MM.1S (cell line): Measurements from ENCODE around the gene PRKAG2.

Experiments used
- CTCF ChIP-seq: fragments of 300-600 bp; sonication (generic); IDR thresholded peaks from 2 replicates; pipeline ENCODE4 v1.5.1; 2016; ENCODE audit warnings: antibody characterized with exemption, low read length, mixed read lengths
- EZH2phosphoT487 ChIP-seq: fragments of 300-600 bp; sonication (generic); IDR thresholded peaks from 2 replicates; pipeline ENCODE4 v1.6.1; 2018; ENCODE audit warnings: antibody characterized with exemption, low read length

- TF ChIP-seq CTCF: no peak
- TF ChIP-seq EZH2phosphoT487: no peak
These were observed 269.4 kb downstream of the PRKAG2 start for GRCh38 chr7:151607464-151607867.
